HG02970 (cell line): ENCODE results near the gene PARD3.

Experiments used
- ATAC-seq: cut with Tn5 transposase; IDR thresholded peaks from one replicate; pipeline ENCODE4 v1.9.1; 2021; ENCODE audit warnings: mild to moderate bottlenecking, moderate library complexity, moderate number of reproducible peaks; ENCODE audit not compliant: unreplicated experiment, low FRiP score

PARD3 gene

DNA sequence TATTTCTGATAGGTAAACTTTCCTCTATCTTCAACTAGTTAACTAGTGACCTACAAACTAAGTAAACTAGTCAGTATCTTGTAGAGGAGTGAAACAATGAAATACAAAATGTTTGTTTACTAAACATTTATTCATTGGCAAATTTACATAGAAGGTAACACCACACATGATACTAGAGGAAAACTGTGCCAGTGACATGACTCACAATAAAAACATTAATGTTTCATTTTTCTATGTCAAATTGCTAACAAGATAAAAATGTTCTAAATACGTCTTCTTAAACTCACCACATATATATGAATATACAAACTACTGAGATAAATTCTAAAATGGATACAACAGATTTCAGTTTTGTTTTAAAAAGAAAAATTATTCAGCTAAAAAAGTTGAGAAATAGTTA is 471.3 kb downstream of the PARD3 start:
- ATAC-seq, result no peak

DNA sequence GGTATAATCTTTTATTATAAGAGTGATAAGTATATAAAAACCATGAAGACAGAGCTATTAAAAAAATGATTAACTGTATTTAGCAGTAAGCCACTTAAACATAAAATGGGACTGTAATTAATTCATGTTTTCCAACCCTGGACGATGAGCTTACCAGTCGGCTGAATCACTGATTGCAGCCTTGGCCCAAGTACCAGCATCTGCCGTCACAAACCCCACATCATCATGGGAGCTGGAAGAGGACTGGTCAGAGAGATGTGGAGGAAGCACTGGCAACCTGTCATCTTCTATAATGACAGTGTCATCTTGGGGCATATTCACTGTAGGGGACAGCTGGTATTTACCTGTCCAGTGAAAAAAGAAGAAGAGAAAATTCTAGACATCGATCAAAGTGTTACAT is 473.6 kb downstream of the PARD3 start:
- ATAC-seq, result no peak

DNA sequence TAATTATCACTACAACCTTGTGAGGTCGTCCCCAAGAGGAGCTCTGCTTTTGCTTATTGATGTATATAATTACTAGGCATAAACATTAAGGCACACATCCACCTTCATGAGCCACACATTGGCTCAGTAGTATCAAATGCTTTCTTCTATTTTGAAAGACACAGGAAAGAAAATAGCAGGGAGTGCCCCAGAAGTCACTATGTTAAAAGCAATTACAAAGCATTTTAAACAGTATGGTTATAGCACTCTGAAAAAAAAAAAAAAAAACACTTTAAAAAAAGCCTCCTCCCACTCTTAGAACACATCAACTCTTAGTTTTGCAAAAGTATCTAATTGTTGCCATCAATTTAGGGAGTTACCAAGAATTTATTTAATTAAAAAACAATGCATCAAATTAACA is 474.2 kb downstream of the PARD3 start:
- ATAC-seq, result no peak

DNA sequence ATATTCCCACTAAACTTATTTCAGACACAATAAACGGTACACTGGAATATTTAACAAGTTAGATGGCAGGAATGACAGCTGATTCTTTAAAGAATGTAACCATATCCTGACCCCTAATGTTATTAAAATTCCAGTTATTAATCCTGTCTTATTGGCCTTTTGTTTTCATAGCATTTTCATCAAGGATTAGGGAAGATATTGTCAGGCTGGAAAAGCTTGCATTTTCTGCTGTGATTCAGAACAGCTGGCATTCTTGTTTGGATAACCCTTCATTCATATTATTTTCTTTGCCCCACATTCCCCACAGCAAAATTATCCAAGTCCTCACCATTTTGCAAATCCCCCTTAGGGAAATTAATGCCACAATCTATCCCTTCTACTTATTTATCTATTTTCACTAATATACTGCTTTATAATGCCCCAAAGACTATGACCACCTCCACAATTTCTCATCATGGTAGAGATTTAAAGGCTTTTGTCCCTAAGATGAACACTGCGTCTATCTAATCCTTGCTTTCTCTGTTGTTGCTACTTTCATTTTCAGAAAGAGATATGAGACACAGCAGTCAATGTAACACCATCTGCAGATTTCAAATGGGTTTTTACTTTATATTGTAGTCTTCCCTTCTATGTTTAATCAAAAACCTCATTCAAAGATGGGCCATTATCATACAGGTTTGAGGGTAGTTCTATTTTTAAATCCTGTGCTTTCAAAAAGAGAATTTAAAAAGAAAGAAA is 475.1 kb downstream of the PARD3 start:
- ATAC-seq, result no peak

DNA sequence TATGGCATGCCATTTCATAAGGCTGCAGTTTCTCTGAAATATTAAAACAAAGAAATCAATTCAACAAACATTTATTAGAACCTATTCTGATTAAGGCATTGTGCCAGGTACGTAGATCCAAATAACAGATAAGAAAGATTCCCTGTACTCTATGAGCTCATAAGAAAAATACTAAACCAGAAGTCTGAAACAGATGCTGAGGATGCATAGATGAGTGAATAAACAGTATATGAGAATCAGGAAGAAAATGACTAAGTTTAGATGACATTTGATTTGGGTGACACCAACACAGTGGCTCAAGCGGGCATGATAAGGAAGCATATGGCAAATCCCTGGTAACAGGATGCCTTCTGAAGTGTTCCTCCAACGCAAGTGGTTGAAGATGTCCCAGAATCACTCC is 477.2 kb downstream of the PARD3 start:
- ATAC-seq, result no peak

DNA sequence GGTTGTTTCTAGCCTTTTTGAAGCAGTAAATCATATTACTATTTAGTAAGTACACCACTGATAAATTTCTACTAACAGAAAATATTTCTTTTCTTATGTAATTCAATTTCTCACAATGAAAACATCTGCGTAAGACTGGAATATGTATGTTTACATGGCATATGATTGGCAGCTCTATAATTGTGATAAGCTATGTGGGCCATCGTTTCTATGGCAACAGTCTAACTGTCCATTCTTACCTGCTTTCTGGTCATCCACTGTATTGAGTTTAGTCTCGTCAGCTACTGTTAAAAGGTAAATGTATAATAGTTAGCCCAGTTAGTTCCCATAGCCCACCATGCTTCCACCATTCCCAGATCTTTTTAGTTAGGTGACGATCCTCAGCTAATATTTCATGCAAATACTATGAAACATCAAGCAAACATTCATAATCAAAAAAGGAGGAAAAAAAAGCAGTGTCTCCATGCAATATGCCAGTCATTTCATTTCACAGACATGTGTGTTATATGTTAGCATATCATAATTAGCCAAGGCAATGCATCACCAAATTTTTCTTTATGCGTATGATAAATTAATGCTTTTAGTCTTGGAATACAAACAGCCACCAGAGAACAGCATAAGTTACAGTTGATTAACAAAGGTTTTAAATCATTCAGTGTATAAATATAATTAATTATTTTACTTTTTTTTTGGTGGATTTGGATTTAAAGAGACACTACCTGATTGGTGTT is 479.0 kb downstream of the PARD3 start:
- ATAC-seq, result no peak

DNA sequence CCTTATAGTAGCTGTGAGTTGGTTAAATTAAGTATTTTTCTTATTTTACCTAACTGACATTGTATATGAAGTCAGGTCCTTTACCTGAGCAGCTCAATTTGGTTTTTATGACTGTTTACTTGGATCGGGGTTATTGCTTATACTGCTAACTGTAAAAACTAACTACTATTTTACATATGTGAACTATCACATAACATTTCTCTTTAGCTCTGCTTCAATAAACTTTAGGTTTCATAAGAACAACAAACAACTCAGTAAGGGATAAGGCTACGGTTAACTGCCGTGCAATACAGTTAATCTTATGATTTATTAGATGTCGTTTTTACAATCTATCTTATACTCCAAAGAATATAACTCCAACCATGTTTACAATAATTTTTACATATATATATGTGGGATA is 480.2 kb downstream of the PARD3 start:
- no peak for ATAC-seq

DNA sequence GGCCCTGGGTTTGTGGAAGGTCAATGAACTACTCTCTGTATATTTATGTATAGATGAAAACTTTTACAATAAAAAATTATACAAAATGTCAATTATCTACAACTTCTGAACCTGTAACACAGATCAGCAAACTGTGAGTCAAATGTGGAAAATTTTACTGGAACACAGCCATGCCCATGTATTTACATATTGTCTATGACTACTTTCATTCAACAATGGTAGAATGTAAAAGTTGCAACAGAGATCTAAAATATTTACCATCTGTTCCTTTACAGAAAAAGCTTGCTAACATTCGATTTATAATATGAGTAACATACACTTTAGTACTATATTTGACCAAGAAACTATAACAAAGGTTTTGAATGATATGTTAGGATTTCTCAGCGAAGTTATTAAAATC is 481.6 kb downstream of the PARD3 start:
- ATAC-seq, result no peak

DNA sequence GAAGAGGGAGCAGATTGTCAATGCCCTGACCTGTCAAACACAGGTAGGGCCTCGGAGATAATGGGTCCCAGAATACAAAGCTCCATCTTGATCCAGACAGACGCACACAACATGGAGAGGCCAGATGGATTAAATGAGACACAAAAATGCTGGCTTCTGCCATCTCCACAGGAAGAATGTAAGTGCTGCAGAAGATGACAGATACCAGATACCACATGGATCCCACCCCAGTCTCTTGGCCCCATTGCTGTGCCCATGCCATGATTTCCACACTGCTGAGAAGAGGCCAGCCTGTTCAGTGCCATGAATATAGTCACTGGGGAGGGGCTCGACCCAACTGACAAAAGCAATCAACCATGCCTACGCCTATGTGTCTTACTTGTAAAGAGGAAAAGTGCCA is 487.9 kb downstream of the PARD3 start:
- no peak for ATAC-seq

DNA sequence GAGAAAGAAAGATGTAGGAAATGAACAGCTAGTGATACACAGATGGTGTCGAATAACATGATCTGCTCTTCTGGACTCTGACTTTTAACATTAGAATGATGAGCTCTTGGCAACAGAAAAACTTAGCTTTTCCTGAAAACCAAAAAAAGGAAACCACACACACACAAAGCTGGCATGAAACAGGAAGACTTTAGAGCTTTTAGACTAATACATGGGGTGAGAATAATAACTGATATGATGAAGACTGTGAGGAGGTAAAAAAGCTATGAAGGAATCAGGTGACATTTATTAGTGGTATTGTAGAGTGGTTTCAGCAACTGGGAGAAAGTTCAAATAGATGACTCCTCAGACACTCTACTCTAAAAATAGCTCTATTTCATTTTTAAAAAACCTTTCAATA is 491.9 kb downstream of the PARD3 start:
- ATAC-seq, result no peak

DNA sequence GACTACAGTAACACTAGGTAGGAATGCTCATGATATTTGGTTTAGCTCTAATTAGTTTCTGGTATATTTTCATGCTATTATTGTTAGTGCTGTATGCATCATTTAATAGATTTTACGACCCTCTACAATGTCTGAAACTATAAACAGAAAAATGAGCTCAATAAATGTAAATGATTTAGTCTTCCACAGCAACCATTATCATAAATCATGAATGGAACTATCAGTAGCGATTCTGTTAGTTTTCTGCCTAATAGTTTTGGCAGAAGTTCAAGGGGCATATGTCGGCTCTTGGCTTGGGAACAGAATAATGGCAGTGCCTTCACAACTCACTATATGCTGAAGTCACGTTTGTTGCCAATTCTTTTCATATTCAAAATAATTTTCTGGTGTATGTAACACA is 494.8 kb downstream of the PARD3 start:
- no peak for ATAC-seq

DNA sequence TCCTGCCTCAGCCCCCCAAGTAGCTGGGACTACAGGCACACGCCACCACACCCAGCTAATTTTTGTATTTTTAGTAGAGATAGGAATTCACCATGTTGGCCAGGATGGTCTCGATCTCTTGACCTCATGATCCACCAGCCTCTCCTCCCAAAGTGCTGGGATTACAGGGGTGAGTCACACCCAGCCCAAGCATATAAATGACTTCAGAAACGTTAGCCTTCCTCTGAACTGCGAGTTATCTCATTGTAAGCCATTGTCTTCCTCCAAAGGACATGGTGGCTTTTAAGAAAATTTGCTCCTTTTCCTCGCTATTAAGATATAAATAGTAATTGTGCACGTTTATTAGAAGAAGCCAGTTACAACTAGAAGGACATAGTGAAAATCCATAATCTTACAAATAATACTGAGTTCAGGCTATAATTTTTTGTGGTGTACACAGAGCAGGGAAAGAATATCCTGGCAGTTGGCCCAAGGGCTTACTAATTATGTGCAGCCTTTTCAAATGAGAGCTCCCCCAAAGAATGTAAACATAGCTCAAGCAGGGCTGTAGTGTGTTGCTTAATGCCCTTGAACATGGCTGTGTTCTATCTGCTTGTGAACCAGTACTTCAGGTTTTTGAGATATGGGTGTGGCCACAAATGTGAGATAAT is 495.8 kb downstream of the PARD3 start:
- ATAC-seq, result no peak

DNA sequence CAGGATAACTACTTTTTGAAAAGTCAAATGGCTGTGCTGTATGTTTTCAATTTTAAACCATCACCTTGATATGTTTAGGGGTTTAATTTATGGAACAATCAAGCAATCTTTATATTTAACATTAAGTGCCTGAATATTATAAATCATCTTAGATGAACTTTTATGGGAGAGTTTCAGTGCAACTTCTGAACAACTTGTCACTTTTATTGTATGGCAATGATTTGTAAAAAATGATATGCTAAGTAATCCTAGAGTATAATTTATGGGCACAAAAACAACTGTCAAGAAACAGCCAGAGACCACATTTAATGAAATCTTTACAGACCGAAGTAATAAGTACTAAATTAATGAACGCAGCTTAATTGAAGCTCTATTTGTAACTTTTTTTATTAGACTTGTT is 498.9 kb downstream of the PARD3 start:
- no peak for ATAC-seq

DNA sequence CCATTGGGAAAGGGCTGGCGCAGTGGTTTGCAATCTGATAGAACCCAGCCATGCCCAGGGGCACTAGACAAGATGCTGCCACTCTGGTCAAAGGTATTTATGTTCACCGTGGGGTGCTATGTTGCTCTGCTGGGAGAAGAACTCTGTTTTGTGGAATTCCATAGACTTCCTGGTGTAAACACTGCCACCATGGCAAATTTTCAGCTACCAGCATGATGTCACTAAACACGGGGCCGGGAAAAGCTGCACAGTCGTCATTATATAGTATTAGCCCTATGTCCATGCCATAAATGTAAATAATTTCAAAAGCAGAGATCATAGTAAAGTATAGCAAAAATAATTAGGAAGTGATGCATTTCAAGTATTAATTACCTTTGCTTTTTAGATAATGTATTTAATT is 500.6 kb downstream of the PARD3 start:
- ATAC-seq, result no peak

DNA sequence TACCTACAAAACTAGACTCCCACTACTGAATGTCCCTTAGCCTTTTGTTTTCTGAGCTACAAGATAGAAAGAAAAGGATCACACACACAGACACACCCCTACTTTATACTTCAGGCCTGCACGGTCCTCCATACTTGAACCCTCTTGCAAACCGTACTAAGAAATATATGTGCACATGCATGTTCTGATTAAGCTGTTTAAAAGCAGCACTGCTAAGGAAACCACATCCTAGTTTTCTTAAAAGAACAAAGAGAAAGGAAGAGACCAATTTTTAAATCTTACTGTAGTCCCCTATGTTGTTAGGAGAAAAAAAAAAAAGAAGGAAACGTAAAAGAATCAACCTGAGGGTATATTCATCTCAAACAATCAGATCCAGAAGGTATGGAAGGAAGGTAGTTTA is 501.2 kb downstream of the PARD3 start:
- no peak for ATAC-seq

DNA sequence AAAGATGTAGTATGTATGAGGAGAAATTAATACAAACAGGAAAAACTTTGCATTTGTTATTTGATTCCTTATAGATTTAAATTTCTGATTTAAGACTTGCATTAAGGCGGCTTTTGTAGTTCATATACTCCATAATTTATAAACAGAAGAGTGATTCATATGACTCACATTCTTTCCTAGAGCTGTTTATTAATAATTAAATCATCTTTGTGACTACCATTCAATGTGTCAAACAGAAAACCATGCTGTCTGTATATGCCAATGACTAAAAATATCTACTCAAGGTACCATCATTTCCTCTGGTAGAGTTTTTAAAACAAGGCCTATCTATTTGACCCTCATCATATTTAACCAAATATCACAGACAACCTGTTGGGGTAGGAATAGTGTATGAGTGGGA is 501.7 kb downstream of the PARD3 start:
- ATAC-seq, result no peak

DNA sequence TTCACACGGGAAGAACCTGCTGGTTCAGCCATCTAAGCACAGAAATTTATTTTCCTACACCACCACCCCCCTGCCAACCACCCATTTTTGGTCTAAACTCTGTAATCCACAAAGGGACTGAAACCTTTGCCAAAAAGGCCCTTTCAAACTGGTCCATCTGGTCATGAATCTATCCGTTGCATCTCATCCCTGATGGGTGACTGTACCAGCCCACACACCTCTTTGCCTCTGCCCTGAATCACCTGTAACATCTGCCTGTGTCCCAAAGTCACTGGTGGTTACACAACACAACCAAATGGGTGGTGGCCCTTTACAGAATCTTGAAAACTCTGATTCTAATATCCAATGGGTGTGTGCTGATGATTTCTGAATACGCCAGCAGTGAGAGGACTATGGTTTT is 503.4 kb downstream of the PARD3 start:
- ATAC-seq, result no peak

DNA sequence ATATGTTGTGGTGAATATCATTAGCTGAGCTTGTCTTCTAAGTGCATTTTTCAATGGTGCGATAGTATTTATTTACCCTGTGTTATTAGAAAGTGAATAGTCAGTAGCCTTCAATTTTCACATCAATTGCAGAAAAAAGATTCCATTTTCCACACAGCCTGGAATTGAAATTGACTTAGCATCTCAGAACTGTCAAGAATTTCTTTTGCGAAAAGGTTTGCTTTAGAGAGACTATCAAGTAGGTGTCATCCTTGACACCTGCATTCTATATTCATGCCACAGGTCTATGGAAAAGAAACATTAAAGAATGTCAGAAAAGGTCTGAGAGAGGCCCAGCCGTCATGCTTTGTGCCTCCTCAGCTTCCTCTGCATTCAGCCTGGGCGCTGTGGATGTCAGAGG is 504.9 kb downstream of the PARD3 start:
- ATAC-seq, result no peak

DNA sequence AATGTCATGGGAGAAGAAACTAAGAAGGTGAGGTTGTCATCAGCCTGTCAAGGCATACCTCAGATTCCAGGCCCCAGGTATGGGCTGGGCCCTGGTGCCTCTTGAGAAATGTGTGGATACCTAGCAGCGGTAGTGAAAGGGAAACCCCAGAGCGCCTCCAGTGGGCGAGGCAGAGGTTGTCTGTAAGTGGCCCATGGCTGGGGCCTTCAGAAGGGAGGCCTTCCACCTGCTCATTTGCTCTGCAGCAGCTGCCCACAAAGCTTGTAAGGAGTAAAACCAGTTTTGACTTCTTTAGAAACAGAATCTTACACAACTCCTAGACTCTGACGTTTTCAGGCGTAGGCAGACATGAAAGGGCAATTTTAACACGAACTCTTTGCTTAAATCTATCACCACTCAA is 509.9 kb downstream of the PARD3 start:
- no peak for ATAC-seq

DNA sequence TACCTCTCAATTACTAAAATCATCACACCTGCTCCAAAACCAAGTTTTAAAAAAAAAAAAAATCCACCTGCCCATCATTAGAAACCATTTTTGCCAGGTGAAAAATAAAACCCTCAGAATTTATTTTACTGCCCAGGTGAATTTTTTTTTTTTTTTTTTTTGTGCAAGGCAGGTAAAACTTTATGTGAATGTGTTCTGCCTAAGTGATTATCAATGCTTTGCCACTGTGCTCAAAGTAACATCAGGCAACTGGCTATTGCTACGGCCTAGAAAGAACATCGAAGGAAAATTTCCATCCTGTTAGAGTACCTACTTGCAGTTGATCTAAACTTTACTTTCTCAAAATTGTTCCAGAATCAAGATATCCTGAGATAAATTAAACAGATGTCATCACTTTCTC is 512.1 kb downstream of the PARD3 start:
- ATAC-seq, result no peak

DNA sequence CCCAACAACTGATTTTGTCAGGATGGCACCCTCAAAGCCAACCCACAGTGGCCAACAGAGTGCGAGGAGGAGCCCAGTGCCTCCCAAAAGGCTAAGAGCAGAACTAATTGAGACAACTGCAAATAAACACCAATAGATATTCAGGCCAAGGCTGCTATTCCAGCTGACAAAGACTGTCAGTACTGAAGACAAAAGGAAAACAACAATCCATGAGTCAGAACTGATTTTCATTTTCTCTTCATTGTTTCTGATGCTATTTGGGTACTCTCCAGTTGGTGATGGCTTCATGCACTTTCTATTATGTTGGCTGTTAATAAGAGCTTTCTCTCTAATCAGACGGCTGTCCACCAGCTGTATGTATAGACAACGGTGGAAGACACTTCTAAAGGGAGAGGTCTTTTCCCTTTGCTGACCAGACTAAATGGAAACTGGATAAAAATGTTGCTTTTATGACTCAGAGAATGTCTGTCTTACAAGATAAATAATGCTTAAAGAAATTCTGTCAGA is 515.9 kb downstream of the PARD3 start:
- ATAC-seq, result no peak
